SU-DHL-6 (cell line): Measurements from ENCODE around the gene ZNF69.
"Not testable (repeated sequence)": the region's sequence is repeated elsewhere in the genome, so short reads cannot be mapped to it uniquely, and the experiment has no call there.

Source experiments
- H2AFZ ChIP-seq: fragments of 200-600 bp; sonication (generic); 2 replicates; pipeline ENCODE4 v1.6.1; 2014; ENCODE audit warnings: low read depth, mild to moderate bottlenecking, moderate library complexity, mixed read lengths, antibody characterized with exemption, low read length; ENCODE audit not compliant: severe bottlenecking
- H3F3A ChIP-seq: fragments of 200-600 bp; shearing (Covaris generic); 2 replicates; pipeline ENCODE4 v1.6.0; 2016; ENCODE audit warnings: antibody characterized with exemption, mild to moderate bottlenecking; ENCODE audit not compliant: insufficient read depth
- H3K27ac ChIP-seq: fragments of 200-600 bp; sonication (generic); 2 replicates; pipeline ENCODE4 v1.5.1; 2016; ENCODE audit warnings: low read depth, mild to moderate bottlenecking, low read length, moderate library complexity, mixed read lengths
- H3K27me3 ChIP-seq: fragments of 200-600 bp; sonication (generic), shearing (Covaris generic); 2 replicates; pipeline ENCODE4 v1.6.0; 2014; ENCODE audit warnings: mild to moderate bottlenecking, low read length
- H3K36me3 ChIP-seq: fragments of 200-600 bp; sonication (generic); 2 replicates; pipeline ENCODE4 v1.6.1; 2014; ENCODE audit warnings: mild to moderate bottlenecking, low read length, mixed read lengths
- H3K4me2 ChIP-seq: fragments of 300-600, 200-600 bp; shearing (Covaris generic), sonication (generic); 2 replicates; pipeline ENCODE4 v1.6.0; 2014; ENCODE audit warnings: low read length, low read depth, mild to moderate bottlenecking; ENCODE audit not compliant: poor library complexity, severe bottlenecking
- H3K4me3 ChIP-seq: fragments of 200-600 bp; sonication (generic); 2 replicates; pipeline ENCODE4 v1.5.1; 2014; ENCODE audit warnings: antibody characterized with exemption, low read length, mild to moderate bottlenecking, mixed read lengths; ENCODE audit not compliant: insufficient read depth, poor library complexity, severe bottlenecking
- H3K79me2 ChIP-seq: fragments of 200-600 bp; sonication (generic); 2 replicates; pipeline ENCODE4 v1.6.1; 2014; ENCODE audit warnings: mild to moderate bottlenecking, low read length, moderate library complexity; ENCODE audit not compliant: insufficient read depth
- H3K9ac ChIP-seq: fragments of 200-600 bp; sonication (generic); 2 replicates; pipeline ENCODE4 v1.7.0; 2014; ENCODE audit warnings: mild to moderate bottlenecking, low read length
- H3K9me2 ChIP-seq: fragments of 200-600 bp; sonication (generic); replicated peaks from 2 replicates; pipeline ENCODE4 v1.6.1; 2014; ENCODE audit warnings: low read length; ENCODE audit not compliant: insufficient read depth
- H3K9me3 ChIP-seq: fragments of 200-600 bp; sonication (generic); 2 replicates; pipeline ENCODE4 v1.6.1; 2014; ENCODE audit warnings: low read length, mixed read lengths; ENCODE audit not compliant: insufficient read depth
- H4K20me1 ChIP-seq: fragments of 200-600 bp; sonication (generic); 2 replicates; pipeline ENCODE4 v1.6.1; 2014; ENCODE audit warnings: low read depth, mild to moderate bottlenecking, antibody characterized with exemption, low read length, moderate library complexity, mixed read lengths
- EZH2phosphoT487 ChIP-seq: fragments of 200-600 bp; sonication (generic), shearing (Covaris generic); conservative IDR thresholded peaks from 2 replicates; pipeline ENCODE4 v1.6.1; 2018; ENCODE audit warnings: mild to moderate bottlenecking, antibody characterized with exemption, low read length, moderate library complexity, mixed read lengths
- TF ChIP-seq, protein P1 (sequence below): fragments of 200-600 bp; sonication (generic); IDR thresholded peaks from one replicate; pipeline ENCODE4 v1.5.1; 2017; ENCODE audit warnings: antibody characterized with exemption, mild to moderate bottlenecking, low read length, moderate library complexity; ENCODE audit not compliant: insufficient read depth, poor library complexity, severe bottlenecking

Gene ZNF69

DNA sequence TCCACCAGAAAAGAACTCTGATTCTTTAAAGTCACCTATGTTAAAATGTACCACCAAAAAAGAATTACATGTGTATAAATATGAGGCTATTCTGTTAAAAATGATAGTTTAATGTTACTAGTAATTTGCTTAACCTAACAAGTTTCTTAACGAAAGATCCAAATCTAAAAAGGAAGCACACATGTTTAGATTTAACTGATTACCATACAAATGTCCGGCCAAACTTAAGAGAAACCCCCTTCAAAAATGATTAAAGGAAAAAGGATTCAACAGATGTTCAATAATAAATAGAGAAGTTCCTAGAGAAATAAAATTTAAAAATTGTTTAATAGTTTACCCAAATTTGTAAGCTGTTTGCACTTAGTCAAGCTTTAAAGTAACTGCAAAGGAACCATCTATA is 5.0 kb upstream of the ZNF69 start:
- Histone ChIP-seq H3K27ac (no peak overlapping the region), H3K9me3 (no peaks in the 10 kb centered on the region), H3K36me3 (no peaks in the 10 kb centered on the region), H2AFZ (no peak overlapping the region), H3K9me2 (no peaks in the 10 kb centered on the region), H3K79me2 (no peaks in the 10 kb centered on the region), H3K9ac (no peak overlapping the region), H3K4me2 (no peak overlapping the region), H3K27me3 (no peaks in the 10 kb centered on the region), H3F3A (no peaks in the 10 kb centered on the region), H3K4me3 (no peak overlapping the region), H4K20me1 (no peaks in the 10 kb centered on the region)
- TF ChIP-seq EZH2phosphoT487, result no peak
- TF ChIP-seq, protein P1, sequence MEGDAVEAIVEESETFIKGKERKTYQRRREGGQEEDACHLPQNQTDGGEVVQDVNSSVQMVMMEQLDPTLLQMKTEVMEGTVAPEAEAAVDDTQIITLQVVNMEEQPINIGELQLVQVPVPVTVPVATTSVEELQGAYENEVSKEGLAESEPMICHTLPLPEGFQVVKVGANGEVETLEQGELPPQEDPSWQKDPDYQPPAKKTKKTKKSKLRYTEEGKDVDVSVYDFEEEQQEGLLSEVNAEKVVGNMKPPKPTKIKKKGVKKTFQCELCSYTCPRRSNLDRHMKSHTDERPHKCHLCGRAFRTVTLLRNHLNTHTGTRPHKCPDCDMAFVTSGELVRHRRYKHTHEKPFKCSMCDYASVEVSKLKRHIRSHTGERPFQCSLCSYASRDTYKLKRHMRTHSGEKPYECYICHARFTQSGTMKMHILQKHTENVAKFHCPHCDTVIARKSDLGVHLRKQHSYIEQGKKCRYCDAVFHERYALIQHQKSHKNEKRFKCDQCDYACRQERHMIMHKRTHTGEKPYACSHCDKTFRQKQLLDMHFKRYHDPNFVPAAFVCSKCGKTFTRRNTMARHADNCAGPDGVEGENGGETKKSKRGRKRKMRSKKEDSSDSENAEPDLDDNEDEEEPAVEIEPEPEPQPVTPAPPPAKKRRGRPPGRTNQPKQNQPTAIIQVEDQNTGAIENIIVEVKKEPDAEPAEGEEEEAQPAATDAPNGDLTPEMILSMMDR, result no peak

DNA sequence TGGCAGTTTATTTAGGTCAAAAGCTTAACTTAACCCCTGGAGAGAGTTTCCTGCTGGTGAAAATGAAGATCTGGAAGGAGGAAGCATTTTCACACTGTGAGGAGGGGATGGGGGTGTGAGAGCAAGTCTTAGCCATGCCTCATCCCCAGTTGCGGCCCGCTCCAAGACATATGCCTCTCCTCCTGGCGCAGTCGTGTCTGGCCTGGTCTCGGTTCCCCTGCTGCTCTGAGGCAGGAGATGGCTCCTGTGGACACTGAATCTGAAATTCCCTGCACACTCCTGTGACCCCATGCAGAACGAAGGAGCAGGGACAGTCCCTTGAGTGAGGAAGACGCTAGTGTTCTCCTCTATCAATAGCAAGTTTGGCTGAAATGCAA is 360 bp upstream of the ZNF69 start:
- H3K79me2 ChIP-seq, result no peaks in the 10 kb centered on the region; the same call in 1 of the 2 replicates
- H3K4me2 ChIP-seq, result peak overlapping the region; percentile 54
- H3K9me2 ChIP-seq, result no peaks in the 10 kb centered on the region
- no peaks in the 10 kb centered on the region for H3K36me3 ChIP-seq
- H3F3A ChIP-seq, result no peaks in the 10 kb centered on the region
- H3K4me3 ChIP-seq, result no peak overlapping the region
- no peaks in the 10 kb centered on the region for H3K27me3 ChIP-seq
- H3K9me3 ChIP-seq, result no peaks in the 10 kb centered on the region
- H2AFZ ChIP-seq, result peak overlapping the region; percentile 80
- peak overlapping the region; percentile 58; the same call in 1 of the 2 replicates for H3K9ac ChIP-seq
- no peaks in the 10 kb centered on the region for H4K20me1 ChIP-seq
- no peak for TF ChIP-seq EZH2phosphoT487
- TF ChIP-seq, protein P1, result no peak
- H3K27ac ChIP-seq, result no peak overlapping the region

DNA sequence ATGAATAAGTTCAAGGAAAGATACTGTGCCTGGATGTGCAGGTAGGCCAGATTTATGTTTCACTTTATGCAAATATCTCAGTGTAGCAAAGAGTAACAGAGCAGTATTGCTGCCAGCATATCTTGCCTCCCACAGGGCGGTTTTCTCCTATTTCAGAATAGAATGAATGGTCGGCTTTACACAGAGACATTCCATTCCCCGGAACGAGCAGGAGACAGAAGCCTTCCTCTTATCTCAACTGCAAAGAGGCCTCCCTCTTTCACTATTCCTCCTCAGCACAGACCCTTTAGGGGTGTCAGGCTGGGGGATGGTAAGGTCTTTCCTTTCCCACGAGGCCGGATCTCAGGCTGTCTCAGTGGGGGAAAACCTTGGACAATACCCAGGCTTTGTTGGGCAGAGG is 2.3 kb downstream of the ZNF69 start:
- not testable (repeated sequence) for H3K27ac ChIP-seq, H3K9me2 ChIP-seq, H4K20me1 ChIP-seq, H2AFZ ChIP-seq, H3K27me3 ChIP-seq, H3K4me3 ChIP-seq, H3K4me2 ChIP-seq, H3K9me3 ChIP-seq, H3K79me2 ChIP-seq, H3K36me3 ChIP-seq, H3K9ac ChIP-seq, H3F3A ChIP-seq

DNA sequence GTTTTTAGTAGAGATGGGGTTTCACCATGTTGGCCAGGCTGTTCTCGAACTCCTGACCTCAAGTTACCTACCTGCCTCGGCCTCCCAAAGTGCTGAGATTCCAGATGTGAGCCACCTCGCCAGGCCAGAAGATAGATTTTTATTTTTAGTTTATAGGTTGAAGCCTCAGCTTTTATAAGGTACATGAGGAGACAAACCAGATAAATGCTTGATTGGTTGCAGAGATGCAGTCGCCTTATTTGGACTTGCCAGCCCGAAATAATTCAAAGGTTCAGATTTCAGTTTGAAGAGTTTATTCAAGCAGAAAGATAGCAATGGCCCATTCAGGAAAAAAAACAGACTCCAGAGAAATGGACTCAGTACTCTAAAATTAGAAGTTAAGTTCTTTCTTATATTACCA is 3.1 kb downstream of the ZNF69 start:
- Histone ChIP-seq H3K36me3 (no peaks in the 10 kb centered on the region), H3K27me3 (no peaks in the 10 kb centered on the region), H3K4me2 (no peak overlapping the region), H3K79me2 (no peaks in the 10 kb centered on the region; the same call in 1 of the 2 replicates), H3K9ac (no peak overlapping the region), H2AFZ (no peak overlapping the region), H4K20me1 (no peaks in the 10 kb centered on the region), H3K27ac (no peak overlapping the region), H3K9me2 (no peaks in the 10 kb centered on the region), H3K9me3 (no peaks in the 10 kb centered on the region), H3F3A (no peaks in the 10 kb centered on the region), H3K4me3 (no peak overlapping the region)
- no peak for TF ChIP-seq EZH2phosphoT487
- TF ChIP-seq, protein P1, result no peak
